SK-N-SH (cell line): ENCODE data around the gene ANXA11. TPM values are rescaled to one million over a fixed set of nuclear protein-coding genes. Genes with fewer than 3 reads are reported as not detected.
A peak's percentile ranks its signal among the peaks of the same experiment; 100 is the strongest.

ENCODE experiments used
- CTCF ChIA-PET: fragments of 300-600, 350-600 bp; formaldehyde crosslinking; extraction: SDS; loops from one replicate; lab custom pipeline; 2021; lab: Yijun Ruan, JAX
- POLR2A ChIA-PET: fragments of 350-600 bp; sonication (Branson Sonifier 250); formaldehyde crosslinking; extraction: SDS; loops from one replicate; lab custom pipeline; 2020; ENCODE audit warnings: antibody characterized with exemption, inconsistent platforms; lab: Yijun Ruan, JAX
- DNase-seq: peaks from one replicate; pipeline ENCODE4 v3.0.0; 2012
- H2AFZ ChIP-seq: fragments of 200-600 bp; sonication (generic); 2 replicates; pipeline ENCODE4 v1.8.1; 2016; ENCODE audit warnings: antibody characterized with exemption, mild to moderate bottlenecking, low read depth
- H3F3A ChIP-seq: fragments of 200-600 bp; sonication (generic); replicated peaks from 2 replicates; pipeline ENCODE3; 2016; ENCODE audit warnings: antibody characterized with exemption, mild to moderate bottlenecking; ENCODE audit not compliant: insufficient read depth
- H3K27ac ChIP-seq, 2 experiments: fragments of 200-500 bp in 1 of 2; fragments of 200-600 bp in 1 of 2; sonication (Bioruptor generic) in 1 of 2; sonication (generic), shearing (Covaris generic) in 1 of 2; 2 replicates each; pipeline versions ENCODE4 v1.5.1 to v1.6.1; 2014 to 2016; ENCODE audit warnings: low read depth in 2 of 2, inconsistent platforms in 1 of 2, low read length in 1 of 2, mild to moderate bottlenecking in 1 of 2, mixed read lengths in 1 of 2
- H3K27me3 ChIP-seq: fragments of 200-600 bp; sonication (generic), shearing (Covaris generic); 2 replicates; pipeline ENCODE4 v1.6.1; 2016; ENCODE audit warnings: mixed run types; ENCODE audit not compliant: insufficient read depth
- H3K36me3 ChIP-seq, 2 experiments: fragments of 200-500 bp in 1 of 2; fragments of 200-600 bp in 1 of 2; sonication (Bioruptor generic) in 1 of 2; sonication (generic) in 1 of 2; replicated peaks in 1 of 2; 2 replicates each; pipeline versions ENCODE3 to v1.5.1; 2014 to 2016; ENCODE audit warnings: low read length in 1 of 2, mild to moderate bottlenecking in 1 of 2; ENCODE audit not compliant: insufficient read depth in 2 of 2, control insufficient read depth in 1 of 2
- H3K4me1 ChIP-seq, 2 experiments: fragments of 200-500 bp in 1 of 2; fragments of 200-600 bp in 1 of 2; sonication (Bioruptor generic) in 1 of 2; sonication (generic), shearing (Covaris generic) in 1 of 2; 2 replicates each; pipeline versions ENCODE4 v1.5.1 to v1.6.1; 2014 to 2016; ENCODE audit warnings: low read depth in 1 of 2, low read length in 1 of 2, mixed run types in 1 of 2; ENCODE audit not compliant: insufficient read depth in 2 of 2, control insufficient read depth in 1 of 2
- H3K4me2 ChIP-seq: fragments of 200-600 bp; sonication (generic), shearing (Covaris generic); 2 replicates; pipeline ENCODE4 v1.6.1; 2017; ENCODE audit warnings: mixed run types
- H3K4me3 ChIP-seq, 2 experiments: fragments of 200-500 bp in 1 of 2; fragments of 200-600 bp in 1 of 2; sonication (Bioruptor generic) in 1 of 2; sonication (generic), shearing (Covaris generic) in 1 of 2; 2 replicates each; pipeline versions ENCODE4 v1.5.1 to v1.8.1; 2014 to 2016; ENCODE audit warnings: low read depth in 2 of 2, inconsistent platforms in 1 of 2, low read length in 1 of 2, mild to moderate bottlenecking in 1 of 2, mixed read lengths in 1 of 2, moderate library complexity in 1 of 2
- H3K79me2 ChIP-seq: fragments of 200-600 bp; sonication (generic); 2 replicates; pipeline ENCODE4 v1.8.1; 2017; ENCODE audit warnings: mild to moderate bottlenecking; ENCODE audit not compliant: insufficient read depth
- H3K9ac ChIP-seq: fragments of 200-600 bp; sonication (generic); 2 replicates; pipeline ENCODE4 v1.6.1; 2017; ENCODE audit warnings: mixed run types
- H3K9me2 ChIP-seq: fragments of 200-600 bp; sonication (generic); 2 replicates; pipeline ENCODE4 v1.6.1; 2017; ENCODE audit warnings: mixed run types
- H3K9me3 ChIP-seq: fragments of 200-600 bp; sonication (generic); 2 replicates; pipeline ENCODE4 v1.6.1; 2017; ENCODE audit warnings: mixed run types, mild to moderate bottlenecking, moderate library complexity
- H4K20me1 ChIP-seq: fragments of 200-600 bp; sonication (generic); 2 replicates; pipeline ENCODE4 v1.6.1; 2017; ENCODE audit warnings: mild to moderate bottlenecking, mixed run types; ENCODE audit not compliant: insufficient read depth
- CTCF ChIP-seq: fragments of 200-600 bp; sonication (generic); IDR thresholded peaks from 2 replicates; pipeline ENCODE4 v1.6.1; 2017; ENCODE audit warnings: antibody characterized with exemption, mild to moderate bottlenecking, moderate library complexity
- ELF1 ChIP-seq: IDR thresholded peaks from 2 replicates; pipeline ENCODE4 v1.4.0; 2012
- EZH2phosphoT487 ChIP-seq: fragments of 200-600 bp; sonication (generic); IDR thresholded peaks from 2 replicates; pipeline ENCODE4 v1.6.1; 2017; ENCODE audit warnings: low read depth, mixed run types, mild to moderate bottlenecking, antibody characterized with exemption, moderate library complexity, borderline replicate concordance
- FOXM1 ChIP-seq: IDR thresholded peaks from 2 replicates; pipeline ENCODE4 v1.4.0; 2012; ENCODE audit warnings: low read depth, mild to moderate bottlenecking
- IRF3 ChIP-seq: fragments of 150-350 bp; IDR thresholded peaks from 2 replicates; pipeline ENCODE4 v1.6.1; 2016; ENCODE audit warnings: mild to moderate bottlenecking, low read depth, low read length
- JUND ChIP-seq: IDR thresholded peaks from 2 replicates; pipeline ENCODE4 v1.4.0; 2012
- POLR2AphosphoS5 ChIP-seq: IDR thresholded peaks from 2 replicates; pipeline ENCODE4 v1.6.1; 2012; ENCODE audit warnings: low read depth, low read length
- REST ChIP-seq: IDR thresholded peaks from 2 replicates; pipeline ENCODE4 v1.6.1; 2012; ENCODE audit warnings: mild to moderate bottlenecking, low read depth, low read length, moderate library complexity
- YY1 ChIP-seq: IDR thresholded peaks from 2 replicates; pipeline ENCODE4 v1.4.0; 2012; ENCODE audit warnings: low read depth, mild to moderate bottlenecking
- WGBS: methylation state at CpG from one replicate; pipeline ENCODE4 v1.1.6; 2017; ENCODE audit warnings: low lambda C conversion rate; 5-methylcytosine and 5-hydroxymethylcytosine counted together
- polyA plus RNA-seq, 3 experiments: library from polyadenylated mRNA; depleted of rRNA; stranded (reverse); fragments of >200 nt; gene quantifications; 2 replicates each; pipeline ENCODE4 v1.2.3, GENCODE V29; 2012

Gene ANXA11
- polyA plus RNA-seq, 1 of the 3 experiments (the other 2 are of a cell fraction) = 53.6 TPM

- TF ChIP-seq IRF3 (no peak), REST (no peak), POLR2AphosphoS5 (no peak), YY1 (no peak), JUND (no peak), EZH2phosphoT487 (no peak), ELF1 (no peak)
Observed at GRCh38 chr10:80163741-80164341, 41.5 kb downstream of the ANXA11 start (continued).

- no peaks in the 10 kb centered on the region for H3K9me3 ChIP-seq
- 96% methylated on average over 21 of the region's 21 CpGs for whole genome bisulfite sequencing
- H3K9ac ChIP-seq = no peak overlapping the region
- TF ChIP-seq FOXM1 = no peak
- peak; percentile 38 for TF ChIP-seq CTCF
- TF ChIP-seq, all 33 proteins: peak for 1
- H3K4me1 ChIP-seq = peaks cover 19 to 48% of the 10 kb centered on the region in 2 experiments; a peak in 3 of 4 replicates
- H3K27ac ChIP-seq = no peak overlapping the region
- POLR2A ChIA-PET = no interaction called here
- CTCF ChIA-PET = interaction anchor here (0.6 to 2.7 kb wide), 6 partner anchors 8 to 99 kb away, joined by 3 to 17 read pairs (median 4); no protein-coding TSS in a partner anchor
- H3K4me3 ChIP-seq = no peak overlapping the region
- H3K79me2 ChIP-seq = no peaks in the 10 kb centered on the region; the same call in 1 of the 2 replicates
- H4K20me1 ChIP-seq = no peaks in the 10 kb centered on the region; the same call in 1 of the 2 replicates
- peaks cover 10% of the 10 kb centered on the region for H3F3A ChIP-seq
- no peak overlapping the region for H3K4me2 ChIP-seq
- peak; percentile 50 for DNase-seq
- peaks cover 7 to 28% of the 10 kb centered on the region in 2 experiments for H3K36me3 ChIP-seq
- H2AFZ ChIP-seq = no peak overlapping the region
- no peaks in the 10 kb centered on the region for H3K27me3 ChIP-seq
- H3K9me2 ChIP-seq = no peaks in the 10 kb centered on the region
Observed at GRCh38 chr10:80161321-80162083, 43.8 kb downstream of the ANXA11 start.
